ENCODE data around the gene RNF26.

RNF26 gene

DNA sequence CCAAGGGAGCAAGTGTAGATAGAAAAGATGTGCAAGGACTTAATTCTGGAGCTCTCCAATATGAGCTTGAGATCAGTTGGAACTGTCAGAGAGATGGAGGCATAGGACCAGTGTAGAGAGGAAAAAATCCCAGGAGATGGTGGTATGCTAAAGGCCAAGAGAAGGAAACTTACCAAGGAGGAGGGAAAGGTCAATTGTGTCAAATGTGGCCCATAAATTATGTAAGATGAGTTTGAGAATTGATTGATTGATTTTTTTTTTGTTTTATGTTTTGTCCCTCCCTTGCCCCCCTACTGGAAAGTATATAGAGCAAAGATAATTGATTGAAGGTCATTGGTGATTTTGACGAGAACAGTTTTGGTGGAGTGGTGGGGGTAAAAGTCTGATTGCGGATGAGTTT lies 50.0 kb downstream of the RNF26 start:
- peaks cover 3 to 7% of the 10 kb centered on the region in 2 donors for H3K27me3 ChIP-seq (ENCODE audit: control insufficient read depth in 2 of 2, insufficient read depth in 2 of 2, low read length in 2 of 2)
- H3K4me1 ChIP-seq (ENCODE audit: control insufficient read depth in 2 of 2, insufficient read depth in 2 of 2, low read length in 2 of 2) = peaks cover 12 to 14% of the 10 kb centered on the region in 2 donors
- no peaks in the 10 kb centered on the region for H3K36me3 ChIP-seq (ENCODE audit: control insufficient read depth in 2 of 2, insufficient read depth in 2 of 2, low read length in 2 of 2)
- no peak overlapping the region for H3K9ac ChIP-seq (ENCODE audit: low read depth in 1 of 2, low read length in 2 of 2)
- no peaks in the 10 kb centered on the region for H3K9me3 ChIP-seq (ENCODE audit: control insufficient read depth in 2 of 2, low read length in 2 of 2)
- no peak overlapping the region for H3K4me3 ChIP-seq (ENCODE audit: low read length in 2 of 2)
- H3K27ac ChIP-seq (ENCODE audit: low read depth in 2 of 2, low read length in 2 of 2) = no peak overlapping the region
